Fibroblast of lung (primary cell): ENCODE results near the gene GBA2.

Experiments
- EZH2 ChIP-seq: IDR thresholded peaks from 2 replicates; pipeline ENCODE4 v1.5.1; 2012; ENCODE audit warnings: low read length, control low read depth, mild to moderate bottlenecking; ENCODE audit errors: missing control alignments
- TF ChIP-seq, protein P1 (sequence below), 2 donors: IDR thresholded peaks in 1 of 2; conservative IDR thresholded peaks in 1 of 2; 1 replicate in 1 of 2; 2 replicates in 1 of 2; pipeline ENCODE4 v1.5.1; 2011 to 2012; ENCODE audit warnings: low read length in 2 of 2, control low read depth in 1 of 2, inconsistent platforms in 1 of 2, low read depth in 1 of 2, mild to moderate bottlenecking in 1 of 2

DNA sequence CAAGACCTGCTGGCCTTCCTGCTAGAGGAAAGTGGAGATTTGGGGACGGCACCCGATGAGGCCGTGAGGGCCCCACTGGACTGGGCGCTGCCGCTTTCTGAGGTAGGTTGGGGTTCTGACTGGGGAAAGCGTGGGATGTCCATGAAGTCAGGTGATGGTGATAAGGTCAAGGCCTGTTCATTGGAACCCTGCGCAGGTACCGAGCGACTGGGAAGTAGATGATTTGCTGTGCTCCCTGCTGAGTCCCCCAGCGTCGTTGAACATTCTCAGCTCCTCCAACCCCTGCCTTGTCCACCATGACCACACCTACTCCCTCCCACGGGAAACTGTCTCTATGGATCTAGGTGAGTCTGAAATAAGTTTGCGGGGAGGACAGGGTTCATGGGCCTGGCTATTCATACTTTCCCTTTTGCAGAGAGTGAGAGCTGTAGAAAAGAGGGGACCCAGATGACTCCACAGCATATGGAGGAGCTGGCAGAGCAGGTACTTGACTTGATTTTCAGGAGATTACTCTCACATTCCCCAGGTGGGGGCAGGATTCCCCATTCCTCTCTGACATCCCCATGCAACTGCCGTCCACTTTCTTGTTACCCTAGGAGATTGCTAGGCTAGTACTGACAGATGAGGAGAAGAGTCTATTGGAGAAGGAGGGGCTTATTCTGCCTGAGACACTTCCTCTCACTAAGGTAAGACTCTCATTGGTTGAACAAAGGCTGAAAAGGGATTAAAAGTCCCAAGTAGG, 16.1 kb downstream of the GBA2 start:
- TF ChIP-seq, protein P1, sequence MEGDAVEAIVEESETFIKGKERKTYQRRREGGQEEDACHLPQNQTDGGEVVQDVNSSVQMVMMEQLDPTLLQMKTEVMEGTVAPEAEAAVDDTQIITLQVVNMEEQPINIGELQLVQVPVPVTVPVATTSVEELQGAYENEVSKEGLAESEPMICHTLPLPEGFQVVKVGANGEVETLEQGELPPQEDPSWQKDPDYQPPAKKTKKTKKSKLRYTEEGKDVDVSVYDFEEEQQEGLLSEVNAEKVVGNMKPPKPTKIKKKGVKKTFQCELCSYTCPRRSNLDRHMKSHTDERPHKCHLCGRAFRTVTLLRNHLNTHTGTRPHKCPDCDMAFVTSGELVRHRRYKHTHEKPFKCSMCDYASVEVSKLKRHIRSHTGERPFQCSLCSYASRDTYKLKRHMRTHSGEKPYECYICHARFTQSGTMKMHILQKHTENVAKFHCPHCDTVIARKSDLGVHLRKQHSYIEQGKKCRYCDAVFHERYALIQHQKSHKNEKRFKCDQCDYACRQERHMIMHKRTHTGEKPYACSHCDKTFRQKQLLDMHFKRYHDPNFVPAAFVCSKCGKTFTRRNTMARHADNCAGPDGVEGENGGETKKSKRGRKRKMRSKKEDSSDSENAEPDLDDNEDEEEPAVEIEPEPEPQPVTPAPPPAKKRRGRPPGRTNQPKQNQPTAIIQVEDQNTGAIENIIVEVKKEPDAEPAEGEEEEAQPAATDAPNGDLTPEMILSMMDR (conservative IDR thresholded peaks at IDR 0.05 in 1 of 2, IDR thresholded peaks at IDR 0.05 in 1 of 2; ENCODE audit: low read depth in 1 of 2, low read length in 2 of 2), result no peak
- no peak for TF ChIP-seq EZH2
